Measurements from ENCODE around the gene OR8J1. TPM values are rescaled to one million over a fixed set of nuclear protein-coding genes. Genes with fewer than 3 reads are reported as not detected.
"Not testable (repeated sequence)": the region's sequence is repeated elsewhere in the genome, so short reads cannot be mapped to it uniquely, and the experiment has no call there.

OR8J1 gene
- not detected for polyA plus RNA-seq (2012; ENCODE audit: insufficient read depth, insufficient read length)

GRCh38 chr11:56353991-56354390 is at the start of gene OR8J1:
Gene OR8J1 (plus strand): TSS chr11:56354291. CDS start chr11:56360247, 5,956 bp downstream.
- no peak for DNase-seq (ENCODE audit: low read depth, low spot score)

GRCh38 chr11:56307836-56308235 is 46.3 kb upstream of the OR8J1 start:
- no peak for DNase-seq (ENCODE audit: low read depth, low spot score)
- no peak overlapping the region for H3K4me3 ChIP-seq (ENCODE audit: low read length)

More at GRCh38 chr11:56353991-56354390, at the start of gene OR8J1:
- no peak within 1 kb of the TSS for H3K4me3 ChIP-seq (ENCODE audit: low read length)

- no peak within 1 kb of the TSS for H3K4me3 ChIP-seq (ENCODE audit: low read length)
- no peak for DNase-seq (ENCODE audit: low read depth, low spot score)
Observed at GRCh38 chr11:56314844-56315243, 39.2 kb upstream of the OR8J1 start, which contains the start of gene OR8K3. Gene OR8K3 (plus strand): TSS chr11:56315144. CDS start chr11:56318307, 3,163 bp downstream.

- H3K4me3 ChIP-seq (ENCODE audit: low read length), result no peak overlapping the region
- DNase-seq (ENCODE audit: low read depth, low spot score), result no peak
Observed at GRCh38 chr11:56331861-56332491, 22.1 kb upstream of the OR8J1 start.

GRCh38 chr11:56333156-56333555 is 20.9 kb upstream of the OR8J1 start:
- no peak for DNase-seq (ENCODE audit: low read depth, low spot score)
- H3K4me3 ChIP-seq (ENCODE audit: low read length), result no peak overlapping the region

GRCh38 chr11:56340289-56340688 is 13.8 kb upstream of the OR8J1 start:
- H3K4me3 ChIP-seq (ENCODE audit: low read length), result no peak overlapping the region
- no peak for DNase-seq (ENCODE audit: low read depth, low spot score)

- H3K4me3 ChIP-seq (ENCODE audit: low read length), result no peak within 1 kb of the TSS
- DNase-seq (ENCODE audit: low read depth, low spot score), result no peak
Observed at GRCh38 chr11:56345739-56346138, 8.4 kb upstream of the OR8J1 start, which contains the start of gene OR8K1. Gene OR8K1 (plus strand): TSS chr11:56346039. CDS start chr11:56346039, 0 bp downstream.

GRCh38 chr11:56375324-56375723 is 21.2 kb downstream of the OR8J1 start, which contains the start of gene OR8U1:
Gene OR8U1 (plus strand): TSS chr11:56375624. CDS start chr11:56375624, 0 bp downstream.
- H3K4me3 ChIP-seq (ENCODE audit: low read length), result no peak within 1 kb of the TSS
- no peak for DNase-seq (ENCODE audit: low read depth, low spot score)

GRCh38 chr11:56380120-56380519 is 26.0 kb downstream of the OR8J1 start:
- no peak overlapping the region for H3K4me3 ChIP-seq (ENCODE audit: low read length)
- no peak for DNase-seq (ENCODE audit: low read depth, low spot score)

- no peak overlapping the region for H3K4me3 ChIP-seq (ENCODE audit: low read length)
Observed at GRCh38 chr11:56394381-56394780, 40.3 kb downstream of the OR8J1 start.

GRCh38 chr11:56396047-56396446 is 42.0 kb downstream of the OR8J1 start:
- no peak for DNase-seq (ENCODE audit: low read depth, low spot score)
- no peak overlapping the region for H3K4me3 ChIP-seq (ENCODE audit: low read length)

More at GRCh38 chr11:56394381-56394780, 40.3 kb downstream of the OR8J1 start:
- no peak for DNase-seq (ENCODE audit: low read depth, low spot score)

GRCh38 chr11:56401858-56402461 is 47.9 kb downstream of the OR8J1 start:
- not testable (repeated sequence) for DNase-seq (ENCODE audit: low read depth, low spot score)

GRCh38 chr11:56404393-56404792 is 50.3 kb downstream of the OR8J1 start:
- no peak overlapping the region for H3K4me3 ChIP-seq (ENCODE audit: low read length)
- DNase-seq (ENCODE audit: low read depth, low spot score), result no peak

More at GRCh38 chr11:56401858-56402461, 47.9 kb downstream of the OR8J1 start:
- not testable (repeated sequence) for H3K4me3 ChIP-seq (ENCODE audit: low read length)

GRCh38 chr11:56410801-56411200 is 56.7 kb downstream of the OR8J1 start:
- DNase-seq (ENCODE audit: low read depth, low spot score), result no peak
- no peak overlapping the region for H3K4me3 ChIP-seq (ENCODE audit: low read length)

Measured in Jurkat, Clone E6-1 (cell line).